Umbilical cord (tissue), 2 donors: Measurements from ENCODE around the gene ACKR3. TPM values are rescaled to one million over a fixed set of nuclear protein-coding genes. Genes with fewer than 3 reads are reported as not detected.

Experiments
- DNase-seq: peaks from one replicate; pipeline ENCODE4 v3.0.0-alpha.2; 2015; ENCODE audit warnings: low spot score
- total RNA-seq: library from RNA; depleted of rRNA; stranded (reverse); fragments of >200 nt; gene quantifications from one replicate; pipeline ENCODE4 v1.2.3, GENCODE V29; 2014; ENCODE audit warnings: low replicate concordance; ENCODE audit not compliant: insufficient read depth

The ACKR3 gene
- 14.7 TPM for total RNA-seq

GRCh38 chr2:236569573-236569973 lies at the start of gene ACKR3:
TSS of gene ACKR3 (plus strand) at chr2:236569825. CDS start at chr2:236580466, 10,641 bp downstream.
- peak; percentile 94 for DNase-seq

DNA sequence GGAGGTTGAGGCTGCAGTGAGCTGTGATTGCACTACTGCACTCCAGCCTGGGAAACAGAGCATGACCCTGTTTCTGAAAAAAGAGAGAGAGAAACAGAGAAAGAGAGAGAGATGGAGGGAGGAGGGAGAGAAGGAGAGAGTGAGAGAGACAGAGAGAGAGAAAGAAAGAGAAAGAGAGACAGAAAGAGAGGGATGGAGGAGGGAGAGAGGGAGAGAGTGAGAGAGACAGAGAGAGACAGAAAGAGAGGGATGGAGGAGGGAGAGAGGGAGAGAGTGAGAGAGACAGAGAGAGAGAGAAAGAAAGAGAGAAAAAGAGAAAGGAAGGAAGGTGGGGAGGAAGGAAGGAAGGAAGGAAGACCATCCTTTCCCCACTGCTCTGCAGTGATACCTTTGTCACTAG lies 48.1 kb upstream of the ACKR3 start:
- DNase-seq: no peak

- no peak for DNase-seq
Observed at GRCh38 chr2:236523249-236523648, 46.4 kb upstream of the ACKR3 start.

DNA sequence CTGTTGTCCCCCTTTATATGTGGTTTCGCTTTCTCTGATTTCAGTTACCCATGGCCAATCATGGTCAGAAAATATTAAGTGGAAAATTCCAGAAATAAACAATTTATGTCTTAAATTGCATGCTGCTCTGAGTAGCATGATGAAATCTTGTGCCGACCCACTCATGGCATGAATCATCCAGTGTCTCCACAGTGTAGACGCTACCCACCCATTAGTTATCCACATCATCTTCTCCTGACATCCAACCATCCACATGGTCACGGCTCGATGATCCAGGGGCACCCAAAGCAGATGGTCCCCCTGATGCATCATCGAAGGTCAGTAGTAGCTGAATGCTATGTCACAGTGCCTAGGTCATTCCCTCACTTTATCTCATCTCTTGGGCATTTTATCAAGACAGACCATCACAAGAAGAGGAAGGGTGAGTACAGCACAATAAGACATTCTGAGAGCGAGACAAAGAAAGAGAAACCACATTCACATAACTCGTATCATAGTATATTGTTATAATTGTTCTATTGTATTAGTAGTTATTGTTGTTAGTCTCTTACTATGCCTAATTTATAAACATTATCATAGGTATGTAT lies 44.1 kb upstream of the ACKR3 start:
- no peak for DNase-seq

- peak; percentile 15 for DNase-seq
Observed at GRCh38 chr2:236526455-236527158, 43.0 kb upstream of the ACKR3 start.

GRCh38 chr2:236527159-236527630 lies 42.4 kb upstream of the ACKR3 start:
- DNase-seq: peak; percentile 40

- DNase-seq: peak; percentile 79
Observed at GRCh38 chr2:236529606-236530005, 40.0 kb upstream of the ACKR3 start.

GRCh38 chr2:236530512-236530911 lies 39.1 kb upstream of the ACKR3 start:
- DNase-seq: no peak

DNA sequence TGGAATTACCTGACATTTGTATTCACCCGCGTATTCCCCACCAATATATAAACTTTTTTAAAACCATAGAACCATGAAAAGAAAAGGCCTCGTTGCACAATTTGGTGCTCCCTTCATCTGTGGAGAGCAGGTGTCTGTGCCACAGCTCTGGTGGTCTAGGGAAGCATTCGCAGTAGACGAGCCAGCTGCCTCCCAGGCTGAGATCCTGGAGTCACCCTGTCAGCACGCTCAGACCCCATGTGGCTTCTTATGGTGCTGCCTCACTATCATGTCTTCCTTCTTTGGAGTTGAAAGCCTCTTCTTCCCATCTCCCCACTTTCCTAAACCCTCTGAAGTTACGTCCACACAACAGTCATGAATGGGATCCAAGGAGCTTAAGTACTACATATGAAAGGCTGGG lies 38.4 kb upstream of the ACKR3 start:
- no peak for DNase-seq

DNA sequence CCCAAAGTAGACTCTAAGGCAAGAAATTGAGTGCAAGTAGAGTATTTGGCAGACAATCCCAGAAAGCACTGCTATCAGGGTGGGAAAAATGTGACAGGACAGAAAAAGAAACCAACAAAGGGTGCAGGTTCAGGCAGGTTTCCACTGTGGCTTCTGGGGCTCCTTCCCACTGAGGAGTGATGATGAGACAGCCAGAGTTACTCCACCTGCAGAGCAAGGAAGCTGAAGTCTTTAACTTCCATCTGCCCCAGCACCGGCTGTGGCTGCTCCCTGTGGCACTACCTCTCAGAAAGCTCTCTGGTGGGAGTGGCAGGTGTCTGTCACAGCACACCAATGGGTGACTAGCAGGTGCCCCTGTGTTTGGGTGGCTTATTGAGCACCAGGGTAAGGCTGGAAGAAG lies 37.6 kb upstream of the ACKR3 start:
- DNase-seq: peak; percentile 39

DNA sequence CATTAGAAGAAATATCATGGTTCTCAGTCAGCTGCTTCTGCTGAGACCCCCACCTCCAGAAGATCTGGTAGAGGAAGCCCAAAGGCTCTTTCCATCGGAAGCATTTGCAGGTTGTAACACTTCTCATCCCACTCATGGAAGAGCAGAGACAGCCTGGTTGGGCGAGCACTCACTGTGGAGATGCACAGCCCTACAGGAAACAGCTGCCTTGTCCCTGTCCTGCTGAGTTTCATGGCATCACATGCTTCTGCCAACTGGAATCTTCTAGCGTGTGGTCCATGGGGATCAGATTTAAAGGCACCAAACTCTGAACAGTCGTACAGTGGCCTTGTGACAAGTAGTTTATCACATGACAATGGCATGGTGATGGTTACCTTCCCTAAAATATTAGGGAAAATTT lies 36.3 kb upstream of the ACKR3 start:
- DNase-seq: no peak

DNA sequence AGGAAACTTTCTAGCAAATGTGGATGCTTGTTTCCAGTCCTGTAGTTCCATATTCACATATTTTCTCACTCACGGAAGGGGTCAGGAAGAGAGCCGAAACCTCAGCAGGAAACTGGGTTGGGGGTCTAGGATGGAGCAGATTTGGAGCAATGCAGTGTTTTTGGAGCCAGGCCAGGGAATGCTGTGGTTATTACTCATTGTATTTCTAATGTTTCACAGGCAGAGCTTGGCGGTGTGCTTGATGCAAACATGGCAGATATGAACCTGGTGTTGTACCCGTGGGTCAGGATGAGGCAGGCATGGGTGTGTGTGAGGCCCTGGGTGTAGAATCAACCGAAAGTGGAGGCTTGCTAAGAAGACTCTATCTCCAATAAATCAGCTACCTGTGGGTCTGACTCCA lies 34.6 kb upstream of the ACKR3 start:
- no peak for DNase-seq

DNA sequence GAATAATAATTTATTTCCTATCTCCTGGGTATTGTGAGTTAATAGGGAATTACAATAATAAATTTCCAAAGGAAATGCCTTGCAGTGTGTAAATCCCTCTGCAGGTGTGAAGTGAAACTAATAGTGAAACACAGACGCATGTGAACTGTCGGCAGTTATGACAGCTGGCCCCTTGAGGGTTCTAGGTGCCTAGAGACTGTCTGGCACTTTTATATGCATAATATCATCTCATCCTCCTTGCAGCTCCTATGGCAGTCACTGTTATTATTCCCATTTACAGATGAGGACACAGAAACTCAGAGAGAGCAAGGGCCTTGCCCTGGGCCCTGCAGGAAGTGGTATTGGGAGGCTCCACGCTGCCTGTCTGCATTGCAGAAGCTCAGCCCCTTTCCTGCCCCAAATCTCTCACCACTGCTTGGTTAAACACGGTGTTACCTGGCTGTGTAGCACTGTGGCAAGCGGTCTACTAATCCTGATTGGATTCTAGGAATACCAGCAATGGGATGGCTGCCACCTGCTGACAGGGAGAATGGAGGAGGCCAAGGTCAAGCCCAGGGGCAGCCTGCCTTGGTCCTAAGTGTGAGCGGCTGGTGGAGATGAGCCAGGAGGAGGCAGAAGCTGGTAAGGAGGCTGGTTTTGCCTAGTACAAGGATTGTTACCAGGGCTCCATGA lies 32.8 kb upstream of the ACKR3 start:
- DNase-seq: no peak

- no peak for DNase-seq
Observed at GRCh38 chr2:236538242-236538641, 31.4 kb upstream of the ACKR3 start.

DNA sequence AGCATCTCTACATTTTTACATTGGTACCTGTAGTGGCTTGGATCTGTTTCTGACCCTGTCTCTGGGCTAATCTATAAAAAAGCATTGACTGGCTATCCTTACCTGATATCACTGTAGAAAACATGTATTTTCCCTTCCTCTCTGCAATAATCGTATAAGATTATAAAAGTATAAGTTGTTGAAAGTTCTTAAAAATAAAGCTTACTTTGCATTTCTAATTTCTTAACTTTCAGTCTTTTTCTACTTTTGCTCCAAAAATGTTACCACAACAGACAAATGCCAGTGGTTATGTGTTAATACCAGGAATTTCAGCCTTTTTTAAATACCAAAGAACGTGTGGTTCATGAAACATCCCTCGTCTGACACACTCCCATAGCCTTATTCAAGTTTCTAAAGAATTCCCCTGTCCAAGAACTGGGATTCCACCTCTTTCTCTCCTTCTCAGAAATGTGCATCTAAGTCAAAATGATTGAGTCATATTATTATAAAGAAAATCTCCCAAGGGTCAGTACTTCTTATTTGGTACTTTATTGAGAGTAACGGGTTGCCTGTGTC lies 28.5 kb upstream of the ACKR3 start:
- DNase-seq: no peak

DNA sequence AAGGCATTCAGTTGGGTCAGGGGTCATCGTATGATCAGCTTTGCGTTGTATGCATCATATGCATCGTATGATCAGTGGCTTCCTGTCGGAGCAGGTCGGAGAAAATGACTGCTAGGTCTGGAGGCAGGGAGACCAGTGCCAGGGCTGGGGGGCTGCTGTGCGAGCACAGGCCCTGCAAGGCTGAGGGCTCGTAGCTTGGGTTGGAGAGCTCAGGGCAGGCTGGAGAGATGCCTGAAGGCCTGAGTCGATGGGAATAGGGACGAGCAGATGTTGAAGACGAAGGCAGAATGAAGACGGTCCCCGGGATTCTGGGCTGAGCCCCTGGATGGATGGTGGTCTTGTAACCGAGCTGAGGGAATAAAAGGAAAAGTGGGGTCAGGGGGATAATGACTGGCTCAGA lies 25.3 kb upstream of the ACKR3 start:
- no peak for DNase-seq

GRCh38 chr2:236545248-236545658 lies 24.4 kb upstream of the ACKR3 start:
- no peak for DNase-seq

GRCh38 chr2:236545814-236546480 lies 23.7 kb upstream of the ACKR3 start:
- no peak for DNase-seq

- no peak for DNase-seq
Observed at GRCh38 chr2:236546561-236547002, 23.0 kb upstream of the ACKR3 start.

DNA sequence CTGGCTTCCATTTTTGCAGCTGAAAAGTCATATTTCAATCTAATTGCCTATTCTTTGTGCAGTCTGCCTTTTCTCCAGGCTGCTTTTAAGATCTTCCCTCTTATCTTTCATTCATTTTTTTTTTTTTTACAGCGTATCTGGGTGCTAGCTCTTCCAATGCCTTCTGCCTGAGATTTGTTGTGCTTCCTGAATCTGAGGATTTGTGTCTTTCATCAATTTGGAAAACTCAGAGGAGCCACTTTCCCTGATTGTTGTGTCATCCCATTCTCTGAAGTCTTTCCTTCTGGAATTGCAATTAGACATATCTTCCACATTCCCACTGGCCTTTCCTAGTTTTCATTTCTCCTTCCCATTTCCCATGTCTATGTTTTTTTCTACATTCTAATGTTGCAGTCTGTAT lies 21.9 kb upstream of the ACKR3 start:
- no peak for DNase-seq

DNA sequence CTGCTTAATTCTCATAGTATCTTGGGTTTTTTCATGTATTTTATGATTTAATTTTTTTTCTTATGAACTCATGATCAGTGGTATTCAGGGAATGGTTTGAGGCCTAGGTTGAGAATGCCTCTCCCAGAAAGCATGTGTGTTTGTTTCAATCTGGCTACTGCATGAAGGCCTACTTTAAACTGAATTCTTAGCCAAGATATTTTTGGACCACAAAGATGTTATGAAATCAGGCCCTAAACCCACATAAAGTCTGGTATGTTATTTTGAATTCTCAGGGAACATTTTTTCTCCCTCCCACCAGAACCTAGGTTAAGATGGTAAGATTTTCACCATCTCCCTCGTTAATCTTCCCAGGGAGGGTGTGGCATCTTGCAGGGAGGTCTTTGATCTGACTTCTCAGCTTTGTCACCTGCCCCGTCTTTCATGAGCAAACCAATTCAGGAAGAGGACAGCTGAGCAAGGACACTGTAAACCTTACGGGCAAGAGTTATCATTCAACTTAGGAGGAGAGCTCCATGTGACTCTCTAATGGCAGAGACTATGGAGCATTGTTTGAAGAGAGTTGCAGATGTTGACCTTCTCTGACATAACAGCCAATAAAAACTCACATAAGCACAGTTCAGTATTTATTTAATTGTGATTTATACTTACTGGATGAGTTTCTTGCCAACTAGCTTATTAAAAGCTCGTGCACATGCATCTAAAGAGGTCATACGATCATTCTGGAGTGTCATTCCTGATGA lies 21.3 kb upstream of the ACKR3 start:
- DNase-seq: no peak
